Osteoblast (primary cell): Measurements from ENCODE around the gene ATP13A3. TPM values are rescaled to one million over a fixed set of nuclear protein-coding genes. Genes with fewer than 3 reads are reported as not detected.

Experiments
- DNase-seq: peaks from one replicate; pipeline ENCODE4 v3.0.0; 2011; ENCODE audit warnings: low spot score, mixed read lengths; ENCODE audit not compliant: insufficient read length; ENCODE audit errors: missing footprints
- H2AFZ ChIP-seq: 2 replicates; pipeline ENCODE4 v1.6.0; 2011; ENCODE audit warnings: mild to moderate bottlenecking, low read length
- H3K27ac ChIP-seq: 2 replicates; pipeline ENCODE4 v1.5.1; 2011; ENCODE audit warnings: mild to moderate bottlenecking, low read depth, low read length, moderate library complexity
- H3K27me3 ChIP-seq: 2 replicates; pipeline ENCODE4 v1.6.0; 2012; ENCODE audit warnings: mild to moderate bottlenecking, control low read depth, inconsistent platforms, low read length, moderate library complexity; ENCODE audit not compliant: insufficient read depth
- H3K36me3 ChIP-seq: 2 replicates; pipeline ENCODE4 v1.5.1; 2011; ENCODE audit warnings: mild to moderate bottlenecking, low read length, control low read depth, moderate library complexity; ENCODE audit not compliant: insufficient read depth
- H3K4me1 ChIP-seq: 2 replicates; pipeline ENCODE4 v1.5.1; 2011; ENCODE audit warnings: mild to moderate bottlenecking, low read length, control low read depth, moderate library complexity; ENCODE audit not compliant: insufficient read depth
- H3K4me2 ChIP-seq: 2 replicates; pipeline ENCODE4 v1.6.0; 2011; ENCODE audit warnings: mild to moderate bottlenecking, low read length; ENCODE audit not compliant: insufficient read depth
- H3K4me3 ChIP-seq: fragments of 200-600 bp; sonication (generic); 3 replicates; pipeline ENCODE4 v1.5.1; 2012; ENCODE audit warnings: mild to moderate bottlenecking, low read length, inconsistent platforms; ENCODE audit not compliant: insufficient read depth
- H3K79me2 ChIP-seq: 2 replicates; pipeline ENCODE4 v1.6.0; 2012; ENCODE audit warnings: mild to moderate bottlenecking, low read length, control low read depth, inconsistent platforms; ENCODE audit not compliant: insufficient read depth
- H3K9me3 ChIP-seq: 2 replicates; pipeline ENCODE4 v1.5.1; 2011; ENCODE audit warnings: low read depth, low read length, control low read depth
- H4K20me1 ChIP-seq: 2 replicates; pipeline ENCODE4 v1.6.0; 2012; ENCODE audit warnings: mild to moderate bottlenecking, low read length, control low read depth; ENCODE audit not compliant: insufficient read depth
- CTCF ChIP-seq: IDR thresholded peaks from 2 replicates; pipeline ENCODE4 v1.5.1; 2011; ENCODE audit warnings: mild to moderate bottlenecking, low read depth, low read length, moderate library complexity; ENCODE audit errors: extremely low read depth
- total RNA-seq: library from RNA; depleted of rRNA; stranded (reverse); fragments of >200 nt; gene quantifications from 2 replicates; pipeline ENCODE4 v1.2.3, GENCODE V29; 2012

The ATP13A3 gene
- total RNA-seq, 1 donor: 311 TPM

DNA sequence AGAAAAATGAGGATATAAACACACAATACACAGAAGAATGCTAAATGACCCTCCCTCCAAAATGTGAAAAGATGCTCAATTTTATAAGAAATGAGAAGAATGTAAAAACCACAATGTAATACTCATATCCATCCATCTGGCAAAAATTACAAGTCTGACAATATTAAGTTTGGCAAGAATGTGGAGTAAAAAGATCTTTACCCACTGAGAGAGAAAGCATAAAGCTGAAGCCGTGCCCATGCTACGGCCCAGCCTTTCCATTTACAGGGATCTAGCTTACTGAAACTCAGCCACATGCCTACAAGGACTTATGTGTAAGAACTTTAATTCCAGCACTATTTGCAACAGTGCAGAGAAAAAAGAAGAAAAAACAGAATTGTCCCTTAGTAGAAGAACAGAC, 42.9 kb downstream of the ATP13A3 start:
- Histone ChIP-seq H3K27me3 (no peaks in the 10 kb centered on the region), H3K79me2 (peaks cover 76% of the 10 kb centered on the region), H3K4me3 (no peak overlapping the region), H2AFZ (no peak overlapping the region), H3K36me3 (peaks cover 96% of the 10 kb centered on the region), H3K4me2 (no peak overlapping the region), H3K27ac (peak overlapping the region; percentile 5), H3K4me1 (no peaks in the 10 kb centered on the region), H3K9me3 (no peaks in the 10 kb centered on the region), H4K20me1 (no peaks in the 10 kb centered on the region)
- TF ChIP-seq CTCF: no peak
- no peak for DNase-seq

DNA sequence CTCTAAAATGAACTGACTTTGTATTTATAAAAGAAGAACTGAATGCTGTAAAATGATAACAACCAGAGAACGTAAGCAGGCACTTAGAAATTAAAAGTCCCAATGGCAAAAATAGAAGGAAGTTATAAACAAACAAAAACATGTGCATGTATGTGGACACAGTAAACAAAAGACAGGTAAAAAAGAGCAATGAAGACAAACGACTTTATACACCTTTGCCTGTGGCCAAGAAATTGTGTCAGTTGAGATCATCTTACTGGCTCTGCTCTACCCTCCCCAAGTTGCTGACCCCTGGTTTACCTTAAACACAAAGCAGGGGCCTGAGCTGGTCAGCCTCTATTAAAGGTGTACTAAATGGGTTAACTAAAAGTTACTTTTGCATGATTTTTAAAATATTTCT, 46.0 kb downstream of the ATP13A3 start:
- H3K36me3 ChIP-seq: peaks cover 96% of the 10 kb centered on the region
- no peak for DNase-seq
- H3K27me3 ChIP-seq: no peaks in the 10 kb centered on the region
- no peak for TF ChIP-seq CTCF
- no peak overlapping the region for H3K4me3 ChIP-seq
- H3K4me2 ChIP-seq: no peak overlapping the region
- H3K27ac ChIP-seq: no peak overlapping the region
- H3K9me3 ChIP-seq: no peaks in the 10 kb centered on the region
- H4K20me1 ChIP-seq: no peaks in the 10 kb centered on the region
- H2AFZ ChIP-seq: no peak overlapping the region
- no peaks in the 10 kb centered on the region for H3K4me1 ChIP-seq
- peaks cover 70% of the 10 kb centered on the region for H3K79me2 ChIP-seq

DNA sequence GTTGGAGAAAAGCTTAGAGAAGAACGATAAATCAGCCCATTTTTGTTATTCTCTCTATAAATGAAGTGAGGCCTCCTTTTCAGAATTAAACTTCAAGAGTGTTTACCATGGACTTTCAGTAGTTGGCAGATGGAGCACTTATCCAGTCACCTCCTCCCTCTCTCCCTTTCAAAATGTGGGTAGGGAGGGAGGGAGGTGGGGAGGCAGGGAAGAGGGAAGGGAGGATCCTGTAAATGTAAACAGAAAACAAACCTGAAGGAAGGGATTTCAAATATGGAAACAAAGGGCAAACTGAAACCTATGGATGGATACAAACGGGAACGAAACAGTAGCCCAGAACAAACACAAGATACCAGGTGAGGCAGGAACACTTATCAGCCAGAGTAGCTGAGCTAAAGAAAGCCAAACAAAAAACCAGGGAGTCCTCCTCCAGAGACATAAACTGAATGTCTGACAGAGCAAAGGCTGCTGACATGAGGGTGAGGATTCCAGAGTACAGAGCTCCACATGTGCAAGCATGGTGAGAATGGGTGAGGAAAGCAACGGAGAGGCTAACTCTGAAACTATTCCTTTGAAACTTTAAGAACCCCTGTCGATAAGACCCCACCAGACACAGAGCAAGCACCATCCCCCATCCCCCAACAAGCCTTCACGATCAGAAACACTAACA, 46.8 kb downstream of the ATP13A3 start:
- peaks cover 96% of the 10 kb centered on the region for H3K36me3 ChIP-seq
- H4K20me1 ChIP-seq: no peaks in the 10 kb centered on the region
- no peak for DNase-seq
- H3K4me2 ChIP-seq: no peak overlapping the region
- no peak overlapping the region for H2AFZ ChIP-seq
- H3K79me2 ChIP-seq: peaks cover 69% of the 10 kb centered on the region
- TF ChIP-seq CTCF: no peak
- no peak overlapping the region for H3K4me3 ChIP-seq
- no peaks in the 10 kb centered on the region for H3K27me3 ChIP-seq
- H3K4me1 ChIP-seq: no peaks in the 10 kb centered on the region
- no peak overlapping the region for H3K27ac ChIP-seq
- no peaks in the 10 kb centered on the region for H3K9me3 ChIP-seq

DNA sequence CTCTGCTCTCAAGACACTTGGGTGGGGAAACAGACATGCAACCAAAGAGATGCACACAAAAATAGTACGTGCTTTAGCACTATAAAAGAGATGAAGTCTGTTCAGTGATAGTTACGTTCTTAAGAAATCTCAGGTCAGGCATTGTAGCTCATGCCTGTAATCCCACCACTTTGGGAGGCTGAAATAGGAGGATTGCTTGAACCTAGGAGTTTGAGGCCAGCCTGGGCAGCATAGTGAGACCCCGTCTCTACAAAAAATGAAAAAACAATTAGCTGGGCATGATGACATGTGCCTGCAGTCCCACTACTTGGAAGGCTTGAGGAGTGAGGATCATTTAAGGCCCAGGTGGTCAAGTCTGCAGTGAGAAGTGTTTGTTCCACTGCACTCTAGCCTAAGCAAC, 52.3 kb downstream of the ATP13A3 start:
- Histone ChIP-seq H3K4me3 (no peak overlapping the region), H3K36me3 (peaks cover 94% of the 10 kb centered on the region), H2AFZ (no peak overlapping the region), H4K20me1 (peaks cover 4% of the 10 kb centered on the region), H3K4me1 (no peaks in the 10 kb centered on the region), H3K4me2 (no peak overlapping the region), H3K27ac (no peak overlapping the region), H3K79me2 (peaks cover 45% of the 10 kb centered on the region), H3K27me3 (no peaks in the 10 kb centered on the region), H3K9me3 (no peaks in the 10 kb centered on the region)
- DNase-seq: no peak
- no peak for TF ChIP-seq CTCF
